ENCODE results near the gene SOX6.

GRCh38 chr11:16111690-16112089 is 244.7 kb downstream of the SOX6 start:
- TF ChIP-seq, protein P1, sequence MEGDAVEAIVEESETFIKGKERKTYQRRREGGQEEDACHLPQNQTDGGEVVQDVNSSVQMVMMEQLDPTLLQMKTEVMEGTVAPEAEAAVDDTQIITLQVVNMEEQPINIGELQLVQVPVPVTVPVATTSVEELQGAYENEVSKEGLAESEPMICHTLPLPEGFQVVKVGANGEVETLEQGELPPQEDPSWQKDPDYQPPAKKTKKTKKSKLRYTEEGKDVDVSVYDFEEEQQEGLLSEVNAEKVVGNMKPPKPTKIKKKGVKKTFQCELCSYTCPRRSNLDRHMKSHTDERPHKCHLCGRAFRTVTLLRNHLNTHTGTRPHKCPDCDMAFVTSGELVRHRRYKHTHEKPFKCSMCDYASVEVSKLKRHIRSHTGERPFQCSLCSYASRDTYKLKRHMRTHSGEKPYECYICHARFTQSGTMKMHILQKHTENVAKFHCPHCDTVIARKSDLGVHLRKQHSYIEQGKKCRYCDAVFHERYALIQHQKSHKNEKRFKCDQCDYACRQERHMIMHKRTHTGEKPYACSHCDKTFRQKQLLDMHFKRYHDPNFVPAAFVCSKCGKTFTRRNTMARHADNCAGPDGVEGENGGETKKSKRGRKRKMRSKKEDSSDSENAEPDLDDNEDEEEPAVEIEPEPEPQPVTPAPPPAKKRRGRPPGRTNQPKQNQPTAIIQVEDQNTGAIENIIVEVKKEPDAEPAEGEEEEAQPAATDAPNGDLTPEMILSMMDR (CRISPR knock-in tag; IDR thresholded peaks at IDR 0.05): no peak
- TF ChIP-seq REST (IDR thresholded peaks at IDR 0.05; ENCODE audit: borderline replicate concordance in 1 of 2, low read depth in 1 of 2, low read length in 2 of 2) (no peak), KDM1A (CRISPR knock-in tag; IDR thresholded peaks at IDR 0.05) (no peak), SNRNP70 (IDR thresholded peaks at IDR 0.05; ENCODE audit: low read depth, low read length) (no peak), ZNF75D (CRISPR knock-in tag; IDR thresholded peaks at IDR 0.05; ENCODE audit: borderline replicate concordance) (no peak), MYNN (CRISPR knock-in tag; IDR thresholded peaks at IDR 0.05; ENCODE audit: low read depth) (no peak)
- TF ChIP-seq, protein P2, sequence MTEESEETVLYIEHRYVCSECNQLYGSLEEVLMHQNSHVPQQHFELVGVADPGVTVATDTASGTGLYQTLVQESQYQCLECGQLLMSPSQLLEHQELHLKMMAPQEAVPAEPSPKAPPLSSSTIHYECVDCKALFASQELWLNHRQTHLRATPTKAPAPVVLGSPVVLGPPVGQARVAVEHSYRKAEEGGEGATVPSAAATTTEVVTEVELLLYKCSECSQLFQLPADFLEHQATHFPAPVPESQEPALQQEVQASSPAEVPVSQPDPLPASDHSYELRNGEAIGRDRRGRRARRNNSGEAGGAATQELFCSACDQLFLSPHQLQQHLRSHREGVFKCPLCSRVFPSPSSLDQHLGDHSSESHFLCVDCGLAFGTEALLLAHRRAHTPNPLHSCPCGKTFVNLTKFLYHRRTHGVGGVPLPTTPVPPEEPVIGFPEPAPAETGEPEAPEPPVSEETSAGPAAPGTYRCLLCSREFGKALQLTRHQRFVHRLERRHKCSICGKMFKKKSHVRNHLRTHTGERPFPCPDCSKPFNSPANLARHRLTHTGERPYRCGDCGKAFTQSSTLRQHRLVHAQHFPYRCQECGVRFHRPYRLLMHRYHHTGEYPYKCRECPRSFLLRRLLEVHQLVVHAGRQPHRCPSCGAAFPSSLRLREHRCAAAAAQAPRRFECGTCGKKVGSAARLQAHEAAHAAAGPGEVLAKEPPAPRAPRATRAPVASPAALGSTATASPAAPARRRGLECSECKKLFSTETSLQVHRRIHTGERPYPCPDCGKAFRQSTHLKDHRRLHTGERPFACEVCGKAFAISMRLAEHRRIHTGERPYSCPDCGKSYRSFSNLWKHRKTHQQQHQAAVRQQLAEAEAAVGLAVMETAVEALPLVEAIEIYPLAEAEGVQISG (CRISPR knock-in tag; IDR thresholded peaks at IDR 0.05): no peak
